Embryonic facial prominence (tissue), 1 donor: ENCODE measurements around the gene SMC6.

Source experiments
- DNase-seq: peaks from one replicate; pipeline ENCODE4 v3.0.0-alpha.2; 2016; ENCODE audit errors: extremely low spot score

SMC6 gene

GRCh38 chr2:17765398-17765797 is 11.8 kb upstream of the SMC6 start:
- DNase-seq: no peak

GRCh38 chr2:17763641-17764333 is 10.2 kb upstream of the SMC6 start:
- DNase-seq: no peak

- DNase-seq: no peak
These were observed 8.8 kb upstream of the SMC6 start for GRCh38 chr2:17762451-17762850.

- DNase-seq: no peak
These were observed 6.2 kb upstream of the SMC6 start for GRCh38 chr2:17759805-17760204.

- DNase-seq: no peak
These were observed 4.5 kb upstream of the SMC6 start for GRCh38 chr2:17758118-17758517.

GRCh38 chr2:17757321-17757720 is 3.7 kb upstream of the SMC6 start:
- DNase-seq: no peak

GRCh38 chr2:17756668-17757067 is 3.1 kb upstream of the SMC6 start:
- no peak for DNase-seq

- DNase-seq: no peak
These were observed 1.3 kb upstream of the SMC6 start for GRCh38 chr2:17754773-17755425.

GRCh38 chr2:17752892-17753802 is 463 bp downstream of the SMC6 start:
- no peak for DNase-seq

- DNase-seq: no peak
These were observed 1.4 kb downstream of the SMC6 start for GRCh38 chr2:17752246-17752645.

- DNase-seq: no peak
These were observed 3.7 kb downstream of the SMC6 start for GRCh38 chr2:17749753-17750438.

- DNase-seq: no peak
These were observed 4.9 kb downstream of the SMC6 start for GRCh38 chr2:17748745-17749144.

- DNase-seq: no peak
These were observed 5.7 kb downstream of the SMC6 start for GRCh38 chr2:17747684-17748452.

- DNase-seq: no peak
These were observed 13.4 kb downstream of the SMC6 start for GRCh38 chr2:17740203-17740602.

GRCh38 chr2:17736989-17737388 is 16.6 kb downstream of the SMC6 start:
- DNase-seq: no peak

GRCh38 chr2:17735864-17736263 is 17.7 kb downstream of the SMC6 start:
- no peak for DNase-seq

GRCh38 chr2:17733599-17733998 is 20.0 kb downstream of the SMC6 start:
- no peak for DNase-seq

GRCh38 chr2:17729880-17730279 is 23.7 kb downstream of the SMC6 start:
- no peak for DNase-seq

- DNase-seq: no peak
These were observed 25.4 kb downstream of the SMC6 start for GRCh38 chr2:17728210-17728609.

GRCh38 chr2:17719562-17720371 is 33.8 kb downstream of the SMC6 start:
- no peak for DNase-seq
